RWPE2 (cell line): ENCODE results near the gene CBX8.

Experiments used
- ATAC-seq: fragments of 200-7000 bp; cut with Tn5 transposase; 3 replicates; pipeline ENCODE4 v1.9.1; 2021; ENCODE audit warnings: low read depth
- DNase-seq: peaks from one replicate; pipeline ENCODE4 v3.0.0-alpha.2; 2020; ENCODE audit warnings: low spot score
- H3K27ac ChIP-seq: fragments of 450-650 bp; 2 replicates; pipeline ENCODE4 v1.5.1; 2017; ENCODE audit warnings: mild to moderate bottlenecking; ENCODE audit not compliant: poor library complexity, severe bottlenecking
- H3K27me3 ChIP-seq: fragments of 250-450 bp; sonication (Bioruptor Pico); 2 replicates; pipeline ENCODE4 v1.5.1; 2021; ENCODE audit warnings: mild to moderate bottlenecking, moderate library complexity; ENCODE audit not compliant: insufficient read depth, poor library complexity, severe bottlenecking
- H3K36me3 ChIP-seq: fragments of 250-450 bp; sonication (Bioruptor Pico); 2 replicates; pipeline ENCODE4 v1.5.1; 2020; ENCODE audit warnings: low read depth, mild to moderate bottlenecking, moderate library complexity
- H3K4me1 ChIP-seq: fragments of 250-450 bp; sonication (Bioruptor Pico); 2 replicates; pipeline ENCODE4 v1.5.1; 2021; ENCODE audit warnings: mild to moderate bottlenecking, moderate library complexity; ENCODE audit not compliant: insufficient read depth, poor library complexity, severe bottlenecking
- H3K4me3 ChIP-seq: fragments of 250-450 bp; sonication (Bioruptor Pico); 2 replicates; pipeline ENCODE4 v1.5.1; 2021; ENCODE audit warnings: mild to moderate bottlenecking, moderate library complexity; ENCODE audit not compliant: severe bottlenecking
- H3K9me3 ChIP-seq: fragments of 250-450 bp; sonication (Bioruptor Pico); 2 replicates; pipeline ENCODE4 v1.5.1; 2021; ENCODE audit warnings: mild to moderate bottlenecking, moderate library complexity; ENCODE audit not compliant: severe bottlenecking
- CTCF ChIP-seq: fragments of 450-650 bp; IDR thresholded peaks from one replicate; pipeline ENCODE4 v1.5.1; 2017; ENCODE audit warnings: mild to moderate bottlenecking, moderate library complexity; ENCODE audit not compliant: poor library complexity, severe bottlenecking

Gene CBX8

GRCh38 chr17:79829457-79829856 is 32.6 kb upstream of the CBX8 start:
- Histone ChIP-seq H3K27me3 (no peaks in the 10 kb centered on the region), H3K27ac (no peak overlapping the region), H3K36me3 (peaks cover 14% of the 10 kb centered on the region), H3K4me1 (no peaks in the 10 kb centered on the region), H3K4me3 (no peak overlapping the region), H3K9me3 (no peaks in the 10 kb centered on the region)
- ATAC-seq: no peak
- no peak for TF ChIP-seq CTCF
- no peak for DNase-seq

- Histone ChIP-seq H3K4me3 (no peak overlapping the region), H3K27me3 (no peaks in the 10 kb centered on the region), H3K9me3 (no peaks in the 10 kb centered on the region), H3K36me3 (peaks cover 12% of the 10 kb centered on the region), H3K27ac (no peak overlapping the region), H3K4me1 (no peaks in the 10 kb centered on the region)
- no peak for DNase-seq
- no peak for ATAC-seq
- TF ChIP-seq CTCF: no peak
These were observed 32.1 kb upstream of the CBX8 start for GRCh38 chr17:79829004-79829403.

- TF ChIP-seq CTCF: no peak
- no peaks in the 10 kb centered on the region for H3K27me3 ChIP-seq
- H3K27ac ChIP-seq: no peak overlapping the region
- H3K4me3 ChIP-seq: no peak overlapping the region
- no peaks in the 10 kb centered on the region for H3K36me3 ChIP-seq
- no peaks in the 10 kb centered on the region for H3K4me1 ChIP-seq
- ATAC-seq (no peak), DNase-seq (no peak)
- no peaks in the 10 kb centered on the region for H3K9me3 ChIP-seq
These were observed 30.1 kb upstream of the CBX8 start for GRCh38 chr17:79826841-79827578.

GRCh38 chr17:79826204-79826680 is 29.4 kb upstream of the CBX8 start:
- ATAC-seq (no peak), DNase-seq (no peak)
- H3K9me3 ChIP-seq: no peaks in the 10 kb centered on the region
- no peaks in the 10 kb centered on the region for H3K36me3 ChIP-seq
- H3K4me3 ChIP-seq: no peak overlapping the region
- no peak overlapping the region for H3K27ac ChIP-seq
- no peak for TF ChIP-seq CTCF
- no peaks in the 10 kb centered on the region for H3K4me1 ChIP-seq
- no peaks in the 10 kb centered on the region for H3K27me3 ChIP-seq

- H3K4me1 ChIP-seq: no peaks in the 10 kb centered on the region
- no peak for DNase-seq
- ATAC-seq: no peak
- no peak for TF ChIP-seq CTCF
- H3K27ac ChIP-seq: no peak overlapping the region
- no peaks in the 10 kb centered on the region for H3K9me3 ChIP-seq
- no peak overlapping the region for H3K4me3 ChIP-seq
- no peaks in the 10 kb centered on the region for H3K36me3 ChIP-seq
- no peaks in the 10 kb centered on the region for H3K27me3 ChIP-seq
These were observed 28.7 kb upstream of the CBX8 start for GRCh38 chr17:79825580-79825921.
